Right lobe of liver (tissue), 4 donors: ENCODE measurements around the gene DDX4.
"Not testable (repeated sequence)": the region's sequence is repeated elsewhere in the genome, so short reads cannot be mapped to it uniquely, and the experiment has no call there.

Experiments used
- CTCF ChIP-seq, 4 donors: fragments of 200-600 bp in 3 of 4; fragments of 450-650 bp in 1 of 4; IDR thresholded peaks; one replicate each; pipeline versions ENCODE4 v1.5.1 to v1.8.0; 2016 to 2022; ENCODE audit warnings: antibody characterized with exemption in 4 of 4, mild to moderate bottlenecking in 2 of 4
- POLR2A ChIP-seq: fragments of 450-650 bp; IDR thresholded peaks from one replicate; pipeline ENCODE4 v1.6.1; 2017; ENCODE audit warnings: antibody characterized with exemption, mild to moderate bottlenecking
- donor health status: DM: no; HTN: no; CAD: no.
- donor health status: DM: no; HTN: no; CAD: no.
- donor health status: DM: no; HTN: yes; CAD: no.

- TF ChIP-seq CTCF (IDR thresholded peaks at IDR 0.05); POLR2A: not testable (repeated sequence)
Measured at GRCh38 chr5:55719026-55719425, 18.8 kb upstream of the DDX4 start.
